ENCODE data around the gene CDH24.

DNA sequence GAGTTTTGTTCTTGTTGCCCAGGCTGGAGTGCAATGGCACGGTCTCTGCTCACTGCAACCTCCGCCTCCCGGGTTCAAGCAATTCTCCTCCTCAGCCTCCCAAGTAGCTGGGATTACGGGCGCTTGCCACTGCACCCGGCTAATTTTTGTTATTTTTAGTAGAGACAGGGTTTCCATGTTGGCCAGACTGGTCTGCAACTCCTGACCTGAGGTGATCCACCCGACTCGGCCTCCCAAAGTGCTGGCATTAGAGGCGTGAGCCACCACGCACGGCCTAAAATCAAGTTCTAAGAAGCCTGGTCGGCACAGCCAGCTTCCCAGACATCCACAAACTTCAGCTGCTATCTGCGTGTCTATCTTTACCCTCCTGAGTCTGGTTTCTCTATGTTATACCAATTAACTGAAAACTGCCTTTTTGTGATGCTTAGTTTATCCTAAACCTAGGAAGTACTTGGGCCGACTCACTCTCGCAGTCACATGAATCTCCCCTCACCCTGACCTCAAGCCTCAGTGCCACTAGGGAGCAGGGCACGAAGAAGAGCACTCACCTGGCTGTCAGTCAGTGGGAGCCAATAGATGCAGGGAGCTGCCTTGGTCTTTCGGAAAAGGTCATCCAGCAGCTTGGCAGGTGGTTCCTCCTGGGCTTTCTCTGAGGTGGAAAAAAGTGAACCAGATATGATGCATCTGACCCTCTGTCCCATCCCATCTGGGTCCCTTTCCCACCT is 3.4 kb upstream of the CDH24 start:
- no peak for TF ChIP-seq EZH2 (IDR thresholded peaks at IDR 0.05; ENCODE audit: borderline replicate concordance)
- no peak for TF ChIP-seq CTCF (IDR thresholded peaks at IDR 0.05; ENCODE audit: poor library complexity)
